GM12864 (cell line): ENCODE results near the gene TRA2B.
"Not testable (repeated sequence)": the region's sequence is repeated elsewhere in the genome, so short reads cannot be mapped to it uniquely, and the experiment has no call there.

ENCODE experiments used
- DNase-seq: peaks from one replicate; pipeline ENCODE4 v3.0.0-alpha.2; 2011; ENCODE audit warnings: low read depth
- H3K4me3 ChIP-seq: 2 replicates; pipeline ENCODE4 v1.5.1; 2011; ENCODE audit warnings: mild to moderate bottlenecking, low read depth, low read length, control low read depth
- TF ChIP-seq, protein P1 (sequence below): IDR thresholded peaks from 2 replicates; pipeline ENCODE4 v1.5.1; 2011; ENCODE audit warnings: low read depth, mild to moderate bottlenecking, moderate library complexity, low read length, control low read depth, inconsistent platforms; ENCODE audit errors: missing control alignments

The TRA2B gene

DNA sequence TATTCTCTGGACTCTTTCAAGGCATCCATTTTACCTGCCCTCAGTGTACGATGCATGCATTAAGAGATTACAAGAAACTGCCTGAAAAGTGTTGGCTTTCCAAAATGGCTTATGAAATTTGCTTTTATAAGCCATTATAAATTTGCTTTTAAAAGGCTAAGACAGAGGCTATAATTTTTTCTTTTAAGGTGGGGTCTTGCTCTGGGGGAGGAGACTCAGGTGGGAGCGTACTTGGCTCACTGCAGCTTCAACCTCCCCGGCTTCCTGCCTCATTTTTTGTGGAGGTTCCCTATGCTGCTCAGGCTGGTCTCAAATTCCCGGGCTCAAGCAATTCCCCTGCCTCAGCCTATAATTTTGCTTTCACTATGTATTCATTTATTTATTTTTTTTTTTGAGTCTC lies 17.6 kb downstream of the TRA2B start:
- TF ChIP-seq, protein P1, sequence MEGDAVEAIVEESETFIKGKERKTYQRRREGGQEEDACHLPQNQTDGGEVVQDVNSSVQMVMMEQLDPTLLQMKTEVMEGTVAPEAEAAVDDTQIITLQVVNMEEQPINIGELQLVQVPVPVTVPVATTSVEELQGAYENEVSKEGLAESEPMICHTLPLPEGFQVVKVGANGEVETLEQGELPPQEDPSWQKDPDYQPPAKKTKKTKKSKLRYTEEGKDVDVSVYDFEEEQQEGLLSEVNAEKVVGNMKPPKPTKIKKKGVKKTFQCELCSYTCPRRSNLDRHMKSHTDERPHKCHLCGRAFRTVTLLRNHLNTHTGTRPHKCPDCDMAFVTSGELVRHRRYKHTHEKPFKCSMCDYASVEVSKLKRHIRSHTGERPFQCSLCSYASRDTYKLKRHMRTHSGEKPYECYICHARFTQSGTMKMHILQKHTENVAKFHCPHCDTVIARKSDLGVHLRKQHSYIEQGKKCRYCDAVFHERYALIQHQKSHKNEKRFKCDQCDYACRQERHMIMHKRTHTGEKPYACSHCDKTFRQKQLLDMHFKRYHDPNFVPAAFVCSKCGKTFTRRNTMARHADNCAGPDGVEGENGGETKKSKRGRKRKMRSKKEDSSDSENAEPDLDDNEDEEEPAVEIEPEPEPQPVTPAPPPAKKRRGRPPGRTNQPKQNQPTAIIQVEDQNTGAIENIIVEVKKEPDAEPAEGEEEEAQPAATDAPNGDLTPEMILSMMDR = no peak
- DNase-seq = no peak
- H3K4me3 ChIP-seq = no peak overlapping the region

- no peak overlapping the region for H3K4me3 ChIP-seq
- DNase-seq = no peak
- TF ChIP-seq, protein P1 = no peak
These were observed 21.6 kb downstream of the TRA2B start for GRCh38 chr3:185916042-185916833.

GRCh38 chr3:185915642-185916041 lies 22.2 kb downstream of the TRA2B start:
- H3K4me3 ChIP-seq = no peak overlapping the region
- TF ChIP-seq, protein P1 = no peak
- DNase-seq = no peak

- TF ChIP-seq, protein P1 = no peak
- no peak for DNase-seq
These were observed 22.7 kb downstream of the TRA2B start for GRCh38 chr3:185914911-185915629.

GRCh38 chr3:185912929-185913901 lies 24.6 kb downstream of the TRA2B start:
- no peak for DNase-seq
- TF ChIP-seq, protein P1 = no peak
- no peak overlapping the region for H3K4me3 ChIP-seq

More at GRCh38 chr3:185914911-185915629, 22.7 kb downstream of the TRA2B start:
- no peak overlapping the region for H3K4me3 ChIP-seq

DNA sequence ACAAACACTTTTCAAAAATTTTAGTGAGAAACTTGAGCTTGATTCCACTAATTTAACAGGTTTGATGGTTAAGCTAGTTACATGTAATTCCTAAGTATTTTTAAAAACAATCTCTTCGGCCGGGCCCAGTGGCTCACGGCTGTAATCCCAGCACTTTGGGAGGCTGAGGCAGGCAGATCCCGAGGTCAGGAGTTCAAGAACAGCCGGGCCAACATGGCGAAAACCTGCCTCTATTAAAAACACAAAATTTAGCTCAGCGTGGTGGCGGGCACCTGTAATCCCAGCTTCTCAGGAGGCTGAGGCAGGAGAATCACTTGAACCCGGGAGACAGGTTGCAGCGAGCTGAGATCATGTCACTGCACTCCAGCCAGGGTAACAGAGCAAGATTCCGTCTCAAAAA lies 25.3 kb downstream of the TRA2B start:
- TF ChIP-seq, protein P1 = no peak
- DNase-seq = no peak
- no peak overlapping the region for H3K4me3 ChIP-seq

- not testable (repeated sequence) for DNase-seq, H3K4me3 ChIP-seq
These were observed 26.8 kb downstream of the TRA2B start for GRCh38 chr3:185911076-185911448.

DNA sequence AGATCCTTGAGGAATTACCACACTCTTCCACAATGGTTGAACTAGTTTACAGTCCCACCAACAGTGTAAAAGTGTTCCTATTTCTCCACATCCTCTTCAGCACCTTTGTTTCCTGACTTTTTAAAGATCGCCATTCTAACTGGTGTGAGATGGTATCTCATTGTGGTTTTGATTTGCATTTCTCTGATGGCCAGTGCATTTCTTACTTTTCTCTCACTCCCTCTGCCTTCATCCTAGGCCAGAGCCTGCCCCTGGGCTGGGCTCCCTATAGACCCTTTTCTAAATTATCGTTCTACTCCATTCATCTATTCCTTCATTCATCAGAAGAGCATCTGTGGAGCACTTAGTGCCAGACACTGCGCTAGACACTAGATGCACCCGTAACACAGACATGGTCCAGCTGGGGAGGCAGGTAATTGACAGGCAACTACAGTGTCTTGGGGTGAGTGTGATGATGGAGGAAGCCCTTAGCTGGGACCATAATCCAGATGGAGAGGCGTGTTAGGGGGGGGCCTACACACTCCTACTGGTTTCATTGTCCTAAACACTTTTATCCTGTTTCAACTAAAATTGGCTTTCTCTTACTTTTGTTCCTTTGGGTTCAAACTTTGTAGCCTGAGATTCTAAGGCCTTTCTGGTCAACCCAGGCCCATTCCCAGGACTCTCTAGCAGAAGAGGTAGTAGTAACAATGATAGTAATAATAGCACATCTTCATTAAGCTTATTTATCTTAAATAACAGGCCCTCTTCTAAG lies 27.3 kb downstream of the TRA2B start:
- DNase-seq, H3K4me3 ChIP-seq: not testable (repeated sequence)

DNA sequence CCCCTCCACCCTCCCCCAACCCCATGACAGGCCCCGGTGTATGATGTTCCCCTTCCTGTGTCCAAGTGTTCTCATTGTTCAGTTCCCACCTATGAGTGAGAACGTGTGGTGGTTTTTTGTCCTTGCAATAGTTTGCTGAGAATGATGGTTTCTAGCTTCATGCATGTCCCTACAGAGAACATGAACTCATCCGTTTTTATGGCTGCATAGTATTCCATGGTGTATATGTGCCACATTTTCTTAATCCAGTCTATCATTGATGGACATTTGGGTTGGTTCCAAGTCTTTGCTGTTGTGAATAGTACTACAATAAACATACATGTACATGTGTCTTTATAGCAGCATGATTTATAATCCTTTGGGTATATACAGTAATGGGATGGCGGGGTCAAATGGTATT lies 27.9 kb downstream of the TRA2B start:
- H3K4me3 ChIP-seq = not testable (repeated sequence)

More for the DNA sequence above, 27.9 kb downstream of the TRA2B start:
- not testable (repeated sequence) for DNase-seq
